Activated CD8-positive, alpha-beta T cell treated with anti-CD3 and anti-CD28 coated beads for 36 hours (primary cell): Measurements from ENCODE around the gene NEUROD4. TPM values are rescaled to one million over a fixed set of nuclear protein-coding genes. Genes with fewer than 3 reads are reported as not detected.
A peak's percentile ranks its signal among the peaks of the same experiment; 100 is the strongest.

Experiments used
- ATAC-seq: fragments of 200-7000 bp; cut with Tn5 transposase; one replicate; pipeline ENCODE4 v1.10.0; 2021; ENCODE audit warnings: mild to moderate bottlenecking, moderate library complexity
- CTCF ChIA-PET: fragments of 350-600 bp; sonication (Branson Sonifier 250); formaldehyde crosslinking; loops from one replicate; lab custom pipeline; 2021; ENCODE audit warnings: antibody characterized with exemption; lab: Charles Lee
- POLR2A ChIA-PET: fragments of 350-600 bp; sonication (Branson Sonifier 250); formaldehyde crosslinking; loops from one replicate; lab custom pipeline; 2021; ENCODE audit warnings: antibody characterized with exemption; lab: Charles Lee
- DNase-seq: peaks from one replicate; pipeline ENCODE4 v3.0.0-alpha.2; 2020
- H3K27ac Mint-ChIP-seq: one replicate; pipeline ENCODE4 v1.8.0; 2021; ENCODE audit warnings: mild to moderate bottlenecking, mixed read lengths
- H3K27me3 Mint-ChIP-seq: one replicate; pipeline ENCODE4 v1.8.0; 2021; ENCODE audit warnings: mixed read lengths
- H3K36me3 Mint-ChIP-seq: one replicate; pipeline ENCODE4 v1.8.0; 2021; ENCODE audit warnings: low read depth, mixed read lengths
- H3K4me1 Mint-ChIP-seq: one replicate; pipeline ENCODE4 v1.8.0; 2021; ENCODE audit warnings: low read depth, mixed read lengths
- H3K4me3 Mint-ChIP-seq: one replicate; pipeline ENCODE4 v1.8.0; 2021; ENCODE audit warnings: mild to moderate bottlenecking, moderate library complexity, mixed read lengths
- H3K9me3 Mint-ChIP-seq: one replicate; pipeline ENCODE4 v1.8.0; 2021; ENCODE audit warnings: mixed read lengths
- CTCF ChIP-seq: fragments of 200-600 bp; IDR thresholded peaks from one replicate; pipeline ENCODE4 v1.8.0; 2022; ENCODE audit warnings: antibody characterized with exemption, mild to moderate bottlenecking
- intact Hi-C: fragments of 100-400 bp; cut with micrococcal nuclease; formaldehyde crosslinking; loops from one replicate; pipeline ENCODE4 v1.10.0; 2022
- total RNA-seq, 2 experiments: library from RNA; stranded (reverse); gene quantifications; one replicate each; pipeline ENCODE4 v1.2.3, GENCODE V29; 2021

NEUROD4 gene
- total RNA-seq, 2 experiments from 2014 or later = not detected

DNA sequence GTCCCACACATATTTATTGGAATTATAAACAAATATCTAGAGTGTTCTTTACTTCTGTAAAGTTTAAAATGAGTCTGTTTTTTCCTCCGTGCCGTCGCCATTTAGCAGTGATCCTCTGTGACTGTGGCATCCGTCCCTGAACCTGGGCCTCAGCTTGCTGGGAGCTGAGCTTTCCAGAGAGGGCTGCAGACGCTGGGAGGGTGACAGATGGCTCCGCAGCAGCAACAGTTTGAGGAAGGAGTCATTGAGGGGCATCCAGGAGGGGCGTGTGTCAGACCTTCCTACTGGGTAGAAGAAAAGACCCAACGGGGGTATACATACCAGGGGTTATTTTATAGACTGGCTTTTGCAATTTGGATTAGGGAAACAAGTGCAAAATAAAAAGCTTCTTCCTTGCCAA is 47.9 kb downstream of the NEUROD4 start:
- ChIA-PET CTCF (interaction anchor here (0.7 to 15.0 kb wide), 34 partner anchors 9 to 366 kb away, joined by 3 to 707 read pairs (median 5); partner anchors contain the start of genes MUCL1 and TESPA1), POLR2A (interaction anchor here (2.8 kb wide), 1 partner anchor 74 kb away, joined by 11 read pairs; no protein-coding TSS in a partner anchor)
- H3K9me3 Mint-ChIP-seq = no peaks in the 10 kb centered on the region
- H3K4me1 Mint-ChIP-seq = peaks cover 4% of the 10 kb centered on the region
- H3K27me3 Mint-ChIP-seq = peaks cover 2% of the 10 kb centered on the region
- intact Hi-C loops = loop anchor here (2.0 kb wide), 1 partner anchor 213 kb away; the partner anchor contains the start of gene MUCL1
- ATAC-seq (no peak), DNase-seq (no peak)
- H3K36me3 Mint-ChIP-seq = no peaks in the 10 kb centered on the region
- H3K27ac Mint-ChIP-seq = no peak overlapping the region
- no peak for TF ChIP-seq CTCF
- H3K4me3 Mint-ChIP-seq = no peak overlapping the region

DNA sequence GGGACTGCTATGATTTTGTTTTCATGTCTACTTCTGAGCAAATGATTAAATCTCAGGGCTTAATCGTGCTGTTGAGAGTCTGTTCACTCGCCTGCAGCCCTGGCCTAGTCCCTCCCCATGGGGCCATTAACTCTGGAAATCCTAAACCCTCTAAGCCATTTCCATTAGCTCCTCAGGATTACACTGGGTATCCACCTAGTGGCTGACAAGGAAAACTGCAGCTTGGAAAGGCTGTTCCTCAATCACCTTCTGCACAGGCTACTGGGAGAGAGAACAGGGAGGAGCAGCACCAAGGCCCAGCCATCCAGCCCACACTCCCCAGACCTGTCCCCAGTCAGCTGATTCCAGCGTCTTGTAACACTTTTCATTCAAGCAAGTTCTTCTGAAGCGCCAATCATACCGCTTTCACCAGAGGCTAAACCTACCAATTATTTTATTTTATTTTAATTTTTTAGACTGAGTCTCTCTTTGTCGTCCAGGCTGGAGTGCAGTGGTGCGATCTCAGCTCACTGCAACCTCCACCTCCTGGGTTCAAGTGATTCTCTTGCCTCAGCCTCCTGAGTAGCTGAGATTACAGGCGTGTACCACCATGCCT is 48.7 kb downstream of the NEUROD4 start:
- Mint-ChIP-seq H3K4me1 (peaks cover 4% of the 10 kb centered on the region), H3K9me3 (no peaks in the 10 kb centered on the region), H3K36me3 (no peaks in the 10 kb centered on the region), H3K27me3 (peaks cover 2% of the 10 kb centered on the region), H3K4me3 (no peak overlapping the region), H3K27ac (no peak overlapping the region)
- peak; percentile 13 for DNase-seq
- ATAC-seq = peak; percentile 70
- ChIA-PET CTCF (interaction anchor here (0.6 to 15.0 kb wide), 37 partner anchors 9 to 367 kb away, joined by 3 to 707 read pairs (median 5); partner anchors contain the start of genes MUCL1 and TESPA1), POLR2A (interaction anchor here (2.8 kb wide), 1 partner anchor 75 kb away, joined by 11 read pairs; no protein-coding TSS in a partner anchor)
- intact Hi-C loops = loop anchor here (2.0 kb wide), 1 partner anchor 214 kb away; the partner anchor contains the start of gene MUCL1
- TF ChIP-seq CTCF = peak; percentile 77

DNA sequence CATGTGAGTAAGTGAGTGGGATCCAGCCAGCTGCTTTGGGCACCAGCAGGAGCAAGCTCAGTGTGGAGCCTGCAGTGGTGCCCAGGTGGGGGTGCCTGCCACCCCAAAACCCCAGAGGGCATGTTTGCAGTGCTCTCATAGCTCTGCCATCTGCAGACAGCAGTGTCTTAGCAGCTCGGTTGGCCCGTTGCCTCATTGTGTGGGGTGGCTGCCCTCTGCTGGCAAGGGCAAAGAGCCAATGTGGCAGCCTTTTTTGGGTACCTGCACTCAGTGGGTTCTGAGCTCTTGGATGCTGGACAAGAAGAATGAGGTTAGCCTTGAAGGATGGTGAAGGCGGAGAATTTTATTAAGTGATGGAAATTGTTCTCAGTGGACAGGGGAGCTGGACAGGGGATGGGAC is 52.3 kb downstream of the NEUROD4 start:
- ChIA-PET CTCF (interaction anchor here (0.6 to 15.0 kb wide), 84 partner anchors 10 to 495 kb away, joined by 3 to 707 read pairs (median 6); partner anchors contain the start of genes MUCL1, NEUROD4 and TESPA1), POLR2A (interaction anchor here (1.7 to 2.0 kb wide), 2 partner anchors 9 to 78 kb away, joined by 5 to 15 read pairs; no protein-coding TSS in a partner anchor)
- no peaks in the 10 kb centered on the region for H3K36me3 Mint-ChIP-seq
- H3K27ac Mint-ChIP-seq = no peak overlapping the region
- intact Hi-C loops = loop anchor here (1.0 to 2.0 kb wide), 2 partner anchors 78 to 323 kb away; no protein-coding TSS in a partner anchor
- ATAC-seq (peak; percentile 84), DNase-seq (peak; percentile 86)
- peak; percentile 73 for TF ChIP-seq CTCF
- H3K4me3 Mint-ChIP-seq = no peak overlapping the region
- peaks cover 4% of the 10 kb centered on the region for H3K4me1 Mint-ChIP-seq
- no peaks in the 10 kb centered on the region for H3K9me3 Mint-ChIP-seq
- H3K27me3 Mint-ChIP-seq = peaks cover 15% of the 10 kb centered on the region

DNA sequence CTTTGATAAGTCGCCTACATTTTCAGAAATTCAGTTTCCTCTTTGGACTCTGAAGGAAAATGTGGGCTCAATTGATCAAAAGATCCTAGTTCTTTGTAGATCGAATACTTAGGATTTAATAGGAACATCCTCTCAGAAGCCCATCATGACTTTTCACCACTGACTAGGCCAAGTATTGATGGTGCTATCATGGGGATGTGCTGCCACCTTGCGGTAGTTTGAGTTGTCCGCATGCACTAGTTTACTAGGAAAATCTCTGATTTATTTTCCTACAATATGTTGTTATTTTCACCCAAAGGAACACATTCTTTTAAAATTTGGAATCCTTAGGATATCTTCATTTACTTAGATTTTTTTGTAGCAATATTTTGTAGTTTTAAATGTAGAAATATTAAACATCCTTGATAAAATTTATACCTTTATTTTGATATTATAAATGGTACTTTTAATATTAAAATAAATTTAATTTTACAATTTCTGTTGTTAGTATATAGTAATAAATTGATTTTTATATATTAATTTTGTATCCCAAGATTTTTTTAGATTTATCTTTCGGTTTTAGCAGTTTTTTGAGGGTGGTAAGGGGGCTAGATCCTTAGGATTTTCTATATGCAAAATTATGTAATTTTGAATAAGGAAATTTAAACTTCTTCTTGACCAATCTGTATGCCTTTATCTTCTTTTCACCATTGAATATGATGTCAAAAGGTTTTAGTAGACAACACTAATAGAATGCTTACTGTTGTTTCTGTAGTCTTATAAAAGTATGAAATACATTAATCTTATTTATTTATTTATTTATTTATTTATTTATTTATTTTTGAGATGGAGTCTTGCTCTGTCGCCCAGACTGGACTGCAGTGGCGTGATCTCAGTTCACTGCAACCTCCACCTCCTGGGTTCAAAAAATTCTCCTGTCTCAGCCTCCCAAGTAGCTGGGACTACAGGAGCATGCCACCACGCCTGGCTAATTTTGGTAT is 53.6 kb downstream of the NEUROD4 start:
- Mint-ChIP-seq H3K27me3 (peaks cover 20% of the 10 kb centered on the region), H3K4me3 (no peak overlapping the region), H3K4me1 (peaks cover 4% of the 10 kb centered on the region), H3K9me3 (no peaks in the 10 kb centered on the region), H3K36me3 (no peaks in the 10 kb centered on the region), H3K27ac (no peak overlapping the region)
- POLR2A ChIA-PET = interaction anchor here (1.7 kb wide), 1 partner anchor 10 kb away, joined by 5 read pairs; no protein-coding TSS in a partner anchor
- CTCF ChIA-PET = interaction anchor here (0.7 to 15.0 kb wide), 52 partner anchors 11 to 471 kb away, joined by 3 to 707 read pairs (median 9); partner anchors contain the start of genes MUCL1, NEUROD4 and TESPA1
- peak; percentile 88 for DNase-seq
- peak; percentile 85 for TF ChIP-seq CTCF
- ATAC-seq = peak; percentile 71
- intact Hi-C loops = loop anchor here (2.0 kb wide), 1 partner anchor 325 kb away; no protein-coding TSS in a partner anchor
